ENCODE data around the gene UGT1A9.

UGT1A9 gene

DNA sequence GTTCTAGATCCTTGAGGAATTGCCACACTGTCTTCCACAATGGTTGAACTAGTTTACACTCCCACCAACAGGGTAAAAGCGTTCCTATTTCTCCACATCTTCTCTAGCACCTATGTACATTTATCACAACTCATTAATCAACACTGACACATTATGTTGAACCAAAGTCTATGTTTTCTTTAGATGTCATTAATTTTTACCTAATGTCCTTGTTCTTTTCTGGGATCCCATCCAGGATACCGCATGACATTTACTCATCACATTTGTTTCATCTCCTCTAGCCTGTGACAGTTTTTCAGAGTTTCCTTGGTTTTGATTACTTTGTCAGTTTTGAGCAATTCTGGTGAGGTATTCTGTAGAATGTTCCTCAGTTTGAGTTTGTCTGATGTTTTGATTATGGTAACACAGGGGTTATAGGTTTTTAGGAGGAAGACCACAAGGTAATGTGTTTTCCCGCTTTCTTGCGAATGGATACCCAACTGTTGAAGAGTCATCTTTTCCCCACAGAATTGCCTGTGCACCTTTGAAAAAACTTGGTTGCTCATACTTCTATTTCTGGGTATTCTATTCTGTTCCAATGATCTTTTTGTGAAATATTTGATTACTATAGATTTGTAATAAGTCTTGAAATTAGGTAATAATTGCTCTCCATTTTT, 3.0 kb upstream of the UGT1A9 start:
- no peak for DNase-seq (ENCODE audit: low read depth)
- no peak overlapping the region for H3K4me3 ChIP-seq (ENCODE audit: low read length)
- TF ChIP-seq, protein P1, sequence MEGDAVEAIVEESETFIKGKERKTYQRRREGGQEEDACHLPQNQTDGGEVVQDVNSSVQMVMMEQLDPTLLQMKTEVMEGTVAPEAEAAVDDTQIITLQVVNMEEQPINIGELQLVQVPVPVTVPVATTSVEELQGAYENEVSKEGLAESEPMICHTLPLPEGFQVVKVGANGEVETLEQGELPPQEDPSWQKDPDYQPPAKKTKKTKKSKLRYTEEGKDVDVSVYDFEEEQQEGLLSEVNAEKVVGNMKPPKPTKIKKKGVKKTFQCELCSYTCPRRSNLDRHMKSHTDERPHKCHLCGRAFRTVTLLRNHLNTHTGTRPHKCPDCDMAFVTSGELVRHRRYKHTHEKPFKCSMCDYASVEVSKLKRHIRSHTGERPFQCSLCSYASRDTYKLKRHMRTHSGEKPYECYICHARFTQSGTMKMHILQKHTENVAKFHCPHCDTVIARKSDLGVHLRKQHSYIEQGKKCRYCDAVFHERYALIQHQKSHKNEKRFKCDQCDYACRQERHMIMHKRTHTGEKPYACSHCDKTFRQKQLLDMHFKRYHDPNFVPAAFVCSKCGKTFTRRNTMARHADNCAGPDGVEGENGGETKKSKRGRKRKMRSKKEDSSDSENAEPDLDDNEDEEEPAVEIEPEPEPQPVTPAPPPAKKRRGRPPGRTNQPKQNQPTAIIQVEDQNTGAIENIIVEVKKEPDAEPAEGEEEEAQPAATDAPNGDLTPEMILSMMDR (conservative IDR thresholded peaks at IDR 0.05; ENCODE audit: low read depth, low read length) = no peak

DNA sequence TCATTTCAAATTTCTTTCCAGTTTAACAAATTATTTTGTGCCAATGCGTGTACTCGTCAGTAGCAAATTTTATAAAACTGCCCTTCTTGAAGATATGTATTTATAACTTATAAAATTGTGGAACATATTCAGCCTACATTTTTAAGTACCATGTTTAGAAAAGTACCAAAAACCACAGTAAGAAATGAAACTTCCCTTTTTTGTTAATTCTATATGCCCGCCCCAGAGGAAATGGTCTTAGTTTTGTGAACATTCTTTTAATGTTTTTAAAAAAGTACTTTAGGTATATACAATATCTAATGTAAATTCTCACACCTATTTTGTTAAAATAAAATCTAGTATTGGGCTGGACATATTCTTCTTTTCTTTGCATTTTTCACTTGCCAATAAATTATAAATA, 1.2 kb downstream of the UGT1A9 start:
- H3K4me3 ChIP-seq (ENCODE audit: low read length) = no peak overlapping the region
- TF ChIP-seq, protein P1 (conservative IDR thresholded peaks at IDR 0.05; ENCODE audit: low read depth, low read length) = no peak
- no peak for DNase-seq (ENCODE audit: low read depth)

DNA sequence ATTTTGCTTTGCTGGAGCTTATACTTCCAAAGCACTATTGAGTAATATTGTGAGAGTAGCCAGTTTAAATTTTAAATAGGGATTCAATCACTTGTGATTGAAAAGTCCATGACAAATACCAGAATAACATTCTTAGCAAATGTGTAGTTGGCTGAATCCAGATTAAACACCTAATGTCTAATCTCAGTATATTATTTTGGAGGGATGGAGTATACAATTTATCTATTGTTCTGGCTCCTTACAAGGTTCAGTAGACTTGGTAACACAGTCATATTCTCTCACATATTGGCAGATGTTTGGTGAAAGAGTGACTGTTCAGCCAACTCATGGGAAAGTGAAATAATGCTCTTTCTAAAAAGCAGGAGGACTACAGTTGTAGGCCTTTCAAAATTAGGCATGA, 2.2 kb downstream of the UGT1A9 start:
- H3K4me3 ChIP-seq (ENCODE audit: low read length) = no peak overlapping the region
- TF ChIP-seq, protein P1 (conservative IDR thresholded peaks at IDR 0.05; ENCODE audit: low read depth, low read length) = no peak
- no peak for DNase-seq (ENCODE audit: low read depth)

DNA sequence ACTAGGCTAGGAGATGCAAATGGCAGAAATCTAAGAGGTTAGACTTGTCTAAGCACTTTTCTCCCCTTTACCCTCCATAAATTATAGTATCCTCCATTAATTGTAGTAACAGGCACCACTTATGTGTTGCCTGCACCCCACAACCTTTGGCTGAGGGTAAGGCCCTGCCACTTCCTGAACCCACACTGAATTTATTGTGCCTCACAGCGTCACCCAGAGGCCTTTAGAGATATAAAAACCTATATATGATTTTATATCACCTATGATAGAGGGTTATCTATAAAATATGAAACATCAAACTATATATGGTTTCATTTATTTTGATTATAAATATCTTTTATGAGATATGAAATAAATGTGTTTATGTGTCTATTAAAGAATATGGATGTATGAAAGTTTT, 2.6 kb downstream of the UGT1A9 start:
- no peak overlapping the region for H3K4me3 ChIP-seq (ENCODE audit: low read length)

DNA sequence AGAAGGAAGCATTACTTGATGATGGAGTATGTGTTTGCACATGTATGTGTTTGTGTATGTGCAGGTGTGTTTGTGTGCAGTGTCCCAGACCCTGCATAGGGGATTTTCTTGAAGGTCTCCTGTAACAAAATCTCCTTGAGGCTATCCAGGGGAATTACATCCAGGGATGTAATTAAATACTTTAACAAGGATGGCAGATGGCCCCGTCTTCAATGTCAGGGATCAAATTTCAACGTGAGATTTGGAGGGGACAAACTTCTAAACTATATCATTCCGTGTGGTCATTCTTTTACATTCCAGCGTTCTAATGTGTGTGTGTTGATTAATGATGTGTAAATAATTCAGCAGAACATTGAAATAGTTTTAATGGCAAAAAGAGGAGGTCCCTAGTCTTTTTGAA, 3.3 kb downstream of the UGT1A9 start:
- TF ChIP-seq, protein P1 (conservative IDR thresholded peaks at IDR 0.05; ENCODE audit: low read depth, low read length) = no peak

More for the DNA sequence above, 2.6 kb downstream of the UGT1A9 start:
- DNase-seq (ENCODE audit: low read depth) = no peak
- TF ChIP-seq, protein P1 (conservative IDR thresholded peaks at IDR 0.05; ENCODE audit: low read depth, low read length) = no peak

DNA sequence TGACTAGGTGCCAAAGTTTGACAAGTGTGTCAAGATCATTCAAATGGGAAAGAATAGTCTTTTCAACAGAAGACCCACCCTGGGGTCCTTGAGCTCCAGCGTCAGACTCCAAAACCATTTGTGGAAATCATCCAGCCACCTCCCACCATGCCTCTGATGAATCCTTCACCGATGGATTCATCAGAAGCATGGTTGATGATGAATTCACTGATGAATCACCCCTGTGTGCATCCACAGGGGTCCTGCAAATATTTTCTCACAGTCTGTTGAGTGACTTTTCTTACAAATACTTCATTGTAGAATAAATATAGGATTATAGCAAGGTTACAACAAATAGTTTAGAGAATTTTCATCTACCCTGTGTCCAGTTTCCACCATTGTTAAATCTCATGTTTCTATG, 4.3 kb downstream of the UGT1A9 start:
- TF ChIP-seq, protein P1 (conservative IDR thresholded peaks at IDR 0.05; ENCODE audit: low read depth, low read length) = no peak
- no peak overlapping the region for H3K4me3 ChIP-seq (ENCODE audit: low read length)
- DNase-seq (ENCODE audit: low read depth) = no peak

More for the DNA sequence above, 3.3 kb downstream of the UGT1A9 start:
- DNase-seq (ENCODE audit: low read depth) = no peak
- H3K4me3 ChIP-seq (ENCODE audit: low read length) = no peak overlapping the region

DNA sequence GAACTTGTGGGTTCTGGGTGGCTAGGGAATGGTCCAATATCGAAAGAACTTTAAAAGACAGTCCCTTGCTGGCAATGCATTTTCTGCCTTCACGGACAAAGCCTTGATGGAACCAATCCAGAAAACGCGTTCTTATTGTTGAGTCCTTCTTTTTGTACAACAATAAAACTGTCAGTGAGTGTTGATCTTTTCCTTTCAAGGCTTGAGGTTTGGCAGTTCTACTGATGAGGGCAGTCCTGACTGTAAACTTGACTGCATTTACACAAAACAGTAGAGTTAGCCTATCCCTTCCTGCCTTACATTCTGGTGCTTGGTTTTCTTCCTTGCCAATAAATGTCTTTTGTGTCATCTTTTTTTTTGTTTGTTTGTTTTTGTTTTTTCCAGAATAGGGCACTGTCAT, 7.5 kb downstream of the UGT1A9 start:
- H3K4me3 ChIP-seq (ENCODE audit: low read length) = no peak overlapping the region
- DNase-seq (ENCODE audit: low read depth) = no peak
- TF ChIP-seq, protein P1 (conservative IDR thresholded peaks at IDR 0.05; ENCODE audit: low read depth, low read length) = no peak
